ENCODE results near the gene RAD51C. TPM values are rescaled to one million over a fixed set of nuclear protein-coding genes. Genes with fewer than 3 reads are reported as not detected.
A peak's percentile ranks its signal among the peaks of the same experiment; 100 is the strongest.
"Not testable (repeated sequence)": the region's sequence is repeated elsewhere in the genome, so short reads cannot be mapped to it uniquely, and the experiment has no call there.

The RAD51C gene
- total and polyA plus RNA-seq, 9 of the 15 experiments (the other 6 are each of a cell fraction or from before 2014, with no cell fraction given) = 93.9 to 341 (median 135) TPM

DNA sequence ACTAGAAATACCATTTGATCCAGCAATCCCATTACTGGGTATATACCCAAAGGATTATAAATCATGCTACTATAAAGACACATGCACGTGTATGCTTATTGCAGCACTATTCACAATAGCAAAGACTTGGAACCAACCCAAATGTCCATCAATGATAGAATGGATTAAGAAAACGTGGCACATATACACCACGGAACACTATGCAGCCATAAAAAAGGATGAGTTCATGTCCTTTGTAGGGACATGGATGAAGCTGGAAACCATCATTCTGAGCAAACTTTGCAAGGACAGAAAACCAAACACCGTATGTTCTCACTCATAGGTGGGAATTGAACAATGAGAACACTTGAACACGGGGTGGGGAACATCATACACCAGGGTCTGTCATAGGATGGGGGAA lies 14.1 kb upstream of the RAD51C start:
- DNase-seq (ENCODE audit: extremely low read depth in 1 of 4, low spot score in 3 of 4); FAIRE-seq; BruUV-seq (replicated peaks); H3K79me2 ChIP-seq (ENCODE audit: control insufficient read depth, insufficient read depth, low read length); in situ Hi-C loops (cut with MboI); H3K4me3 ChIP-seq; H4K20me1 ChIP-seq (replicated peaks; ENCODE audit: control insufficient read depth, insufficient read depth, low read length); H3K36me3 ChIP-seq (ENCODE audit: control insufficient read depth, insufficient read depth, low read length); ATAC-seq; H3K4me1 ChIP-seq (replicated peaks in 1 of 2; ENCODE audit: control insufficient read depth in 2 of 2, insufficient read depth in 2 of 2, low read length in 2 of 2); CTCF ChIA-PET (ENCODE audit: low intra/inter-chr PET ratio); H3K4me2 ChIP-seq (ENCODE audit: insufficient read depth, low read length); H3K9ac ChIP-seq (ENCODE audit: insufficient read depth in 1 of 2, low read depth in 2 of 2, low read length in 2 of 2); H3K27me3 ChIP-seq (ENCODE audit: control insufficient read depth in 2 of 2, insufficient read depth in 2 of 2, low read length in 2 of 2); H3K9me1 ChIP-seq (ENCODE audit: control insufficient read depth, insufficient read depth, low read length); H2AFZ ChIP-seq (ENCODE audit: low read depth, low read length); H3K9me3 ChIP-seq (replicated peaks; ENCODE audit: control insufficient read depth, insufficient read depth, low read depth, low read length); H3K27ac ChIP-seq (ENCODE audit: extremely low read depth, low read depth, low read length): not testable (repeated sequence)
- peak; percentile 78 for TF ChIP-seq ZNF146 (CRISPR knock-in tag; IDR thresholded peaks at IDR 0.05; ENCODE audit: unreplicated experiment)
- TF ChIP-seq, protein P1, sequence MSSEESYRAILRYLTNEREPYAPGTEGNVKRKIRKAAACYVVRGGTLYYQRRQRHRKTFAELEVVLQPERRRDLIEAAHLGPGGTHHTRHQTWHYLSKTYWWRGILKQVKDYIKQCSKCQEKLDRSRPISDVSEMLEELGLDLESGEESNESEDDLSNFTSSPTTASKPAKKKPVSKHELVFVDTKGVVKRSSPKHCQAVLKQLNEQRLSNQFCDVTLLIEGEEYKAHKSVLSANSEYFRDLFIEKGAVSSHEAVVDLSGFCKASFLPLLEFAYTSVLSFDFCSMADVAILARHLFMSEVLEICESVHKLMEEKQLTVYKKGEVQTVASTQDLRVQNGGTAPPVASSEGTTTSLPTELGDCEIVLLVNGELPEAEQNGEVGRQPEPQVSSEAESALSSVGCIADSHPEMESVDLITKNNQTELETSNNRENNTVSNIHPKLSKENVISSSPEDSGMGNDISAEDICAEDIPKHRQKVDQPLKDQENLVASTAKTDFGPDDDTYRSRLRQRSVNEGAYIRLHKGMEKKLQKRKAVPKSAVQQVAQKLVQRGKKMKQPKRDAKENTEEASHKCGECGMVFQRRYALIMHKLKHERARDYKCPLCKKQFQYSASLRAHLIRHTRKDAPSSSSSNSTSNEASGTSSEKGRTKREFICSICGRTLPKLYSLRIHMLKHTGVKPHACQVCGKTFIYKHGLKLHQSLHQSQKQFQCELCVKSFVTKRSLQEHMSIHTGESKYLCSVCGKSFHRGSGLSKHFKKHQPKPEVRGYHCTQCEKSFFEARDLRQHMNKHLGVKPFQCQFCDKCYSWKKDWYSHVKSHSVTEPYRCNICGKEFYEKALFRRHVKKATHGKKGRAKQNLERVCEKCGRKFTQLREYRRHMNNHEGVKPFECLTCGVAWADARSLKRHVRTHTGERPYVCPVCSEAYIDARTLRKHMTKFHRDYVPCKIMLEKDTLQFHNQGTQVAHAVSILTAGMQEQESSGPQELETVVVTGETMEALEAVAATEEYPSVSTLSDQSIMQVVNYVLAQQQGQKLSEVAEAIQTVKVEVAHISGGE (CRISPR knock-in tag; IDR thresholded peaks at IDR 0.05) = 0 out of 6 replicates have a peak, but pooled peaks of 1 of the 3 experiments have one; percentile 24
- intact Hi-C loops (cut with micrococcal nuclease) = loop anchor here (10.0 kb wide), 1 partner anchor 93 kb away; no protein-coding TSS in a partner anchor
- POLR2A ChIA-PET = interaction anchor here (0.8 to 4.9 kb wide), 13 partner anchors 8 to 327 kb away, joined by 3 to 97 read pairs (median 5); partner anchors contain the start of gene RAD51C
- WGBS (ENCODE audit: insufficient coverage, low coverage, missing lambda C conversion rate) = 55% methylated on average over 4 of the region's 5 CpGs

All from K562 (cell line).